Lung microvascular endothelial cell (primary cell): Measurements from ENCODE around the gene AHNAK2. TPM values are rescaled to one million over a fixed set of nuclear protein-coding genes. Genes with fewer than 3 reads are reported as not detected.

ENCODE experiments used
- DNase-seq, 2 donors: peaks; one replicate each; pipeline versions ENCODE4 v3.0.0 to v3.0.0-alpha.2; 2010; ENCODE audit warnings: low read depth in 2 of 2
- total RNA-seq: library from RNA; depleted of rRNA; stranded (reverse); fragments of >200 nt; gene quantifications from 2 replicates; pipeline ENCODE4 v1.2.1, GENCODE V29; 2014

The AHNAK2 gene
- total RNA-seq, 1 donor from 2014 or later: 6.0 TPM

DNA sequence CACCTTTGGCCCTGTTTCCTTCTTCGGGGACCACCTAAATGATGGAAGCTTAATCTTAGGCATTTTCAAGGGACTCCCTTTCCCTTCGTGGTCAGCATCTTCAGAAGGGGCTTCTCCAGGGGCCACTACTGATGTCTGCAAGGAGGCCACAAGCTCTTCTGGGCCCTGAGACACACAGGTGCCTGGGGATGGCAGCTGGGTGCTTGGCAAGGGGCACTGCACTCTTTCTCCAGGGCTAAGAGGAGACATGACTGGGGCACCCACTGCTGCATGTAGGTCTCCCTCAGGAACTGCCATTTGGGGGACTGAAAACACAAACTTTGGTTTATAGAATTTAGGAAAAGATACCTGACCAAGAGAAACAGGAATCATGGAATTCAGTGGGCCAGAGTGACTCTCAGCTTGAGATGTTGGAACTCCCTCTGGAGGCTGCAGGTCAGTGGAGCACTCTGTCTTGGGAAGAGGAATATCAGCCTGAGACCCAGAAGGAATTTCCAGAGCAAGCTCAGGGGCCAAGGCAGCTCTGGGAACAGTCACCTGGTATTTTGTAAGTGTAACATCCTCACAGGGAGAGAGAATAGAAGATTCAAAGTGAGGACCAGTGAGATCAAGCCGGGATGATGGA lies 37.5 kb downstream of the AHNAK2 start:
- DNase-seq: no peak

DNA sequence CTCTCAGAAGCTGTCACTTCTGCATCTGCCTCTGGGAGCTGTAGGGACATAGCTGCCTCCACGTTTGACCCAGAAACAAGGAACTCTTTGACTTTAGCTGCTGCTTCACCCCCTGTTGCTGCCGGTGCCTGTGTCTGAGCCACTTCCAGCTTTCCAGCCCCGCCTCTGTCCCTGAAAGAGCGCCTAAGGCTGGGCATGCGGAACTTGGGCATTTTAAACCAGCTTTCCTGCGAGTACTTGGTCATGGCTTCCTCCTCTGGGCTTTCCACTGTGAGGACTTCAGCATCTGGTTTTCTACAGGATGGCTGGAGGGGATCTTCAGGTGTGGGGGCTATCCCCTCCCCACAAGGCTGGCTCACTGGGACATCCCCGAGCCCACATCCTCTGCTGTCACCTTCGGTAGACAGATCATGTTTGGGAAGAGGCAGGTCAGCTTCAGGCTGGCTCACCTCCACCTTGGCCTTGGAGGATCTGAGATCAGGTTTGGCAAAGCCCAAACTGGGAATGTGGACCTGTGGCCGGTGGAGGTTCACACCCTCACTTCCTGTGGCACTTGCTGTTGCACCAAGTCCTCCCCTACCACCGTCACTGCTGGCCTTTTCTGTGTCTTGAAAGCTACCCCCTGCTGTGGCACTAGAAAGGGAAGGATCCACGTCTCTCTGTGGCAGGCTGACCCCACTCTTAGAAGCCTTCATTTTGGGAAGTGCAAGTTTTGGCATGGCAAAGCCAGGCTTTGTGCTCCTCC lies 38.3 kb downstream of the AHNAK2 start:
- DNase-seq: no peak

DNA sequence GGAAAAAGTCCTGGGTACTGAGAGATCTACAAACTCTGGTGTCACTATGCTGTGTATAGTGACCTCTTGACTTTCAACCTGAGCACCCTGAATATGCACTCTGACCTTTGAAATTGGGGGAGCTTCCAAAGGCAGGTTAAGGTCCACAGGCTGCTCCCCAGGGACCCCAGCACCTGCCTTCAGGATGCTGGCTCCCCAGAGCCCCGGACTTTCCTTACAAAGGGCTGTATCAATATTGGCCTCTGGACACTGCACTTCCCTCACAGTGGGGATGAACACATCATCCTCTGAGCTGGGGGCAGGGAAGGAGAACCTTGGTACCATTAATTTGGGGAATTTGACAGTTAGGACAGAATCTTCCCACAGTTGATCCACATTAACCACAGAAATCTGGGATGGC lies 39.2 kb downstream of the AHNAK2 start:
- DNase-seq: no peak

DNA sequence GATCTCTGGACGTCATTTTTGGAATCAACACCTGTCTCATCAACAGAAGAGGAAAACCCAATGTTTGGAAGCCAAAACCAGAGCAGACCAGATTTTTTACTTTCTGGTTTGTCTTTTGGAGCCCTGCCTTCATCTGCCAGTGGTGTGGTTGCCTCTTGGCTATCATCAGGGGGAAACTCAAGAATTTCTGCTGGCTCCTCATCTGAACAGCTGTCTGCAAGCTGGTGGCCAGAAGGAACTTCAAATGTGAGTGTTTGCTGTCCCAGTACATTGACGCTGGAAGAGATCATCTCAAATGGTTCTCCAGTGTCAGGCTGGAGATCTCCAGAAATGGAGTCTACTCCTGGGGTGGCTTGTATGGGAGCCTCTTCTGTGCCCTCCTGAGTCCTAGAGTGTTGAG lies 39.7 kb downstream of the AHNAK2 start:
- DNase-seq: no peak

DNA sequence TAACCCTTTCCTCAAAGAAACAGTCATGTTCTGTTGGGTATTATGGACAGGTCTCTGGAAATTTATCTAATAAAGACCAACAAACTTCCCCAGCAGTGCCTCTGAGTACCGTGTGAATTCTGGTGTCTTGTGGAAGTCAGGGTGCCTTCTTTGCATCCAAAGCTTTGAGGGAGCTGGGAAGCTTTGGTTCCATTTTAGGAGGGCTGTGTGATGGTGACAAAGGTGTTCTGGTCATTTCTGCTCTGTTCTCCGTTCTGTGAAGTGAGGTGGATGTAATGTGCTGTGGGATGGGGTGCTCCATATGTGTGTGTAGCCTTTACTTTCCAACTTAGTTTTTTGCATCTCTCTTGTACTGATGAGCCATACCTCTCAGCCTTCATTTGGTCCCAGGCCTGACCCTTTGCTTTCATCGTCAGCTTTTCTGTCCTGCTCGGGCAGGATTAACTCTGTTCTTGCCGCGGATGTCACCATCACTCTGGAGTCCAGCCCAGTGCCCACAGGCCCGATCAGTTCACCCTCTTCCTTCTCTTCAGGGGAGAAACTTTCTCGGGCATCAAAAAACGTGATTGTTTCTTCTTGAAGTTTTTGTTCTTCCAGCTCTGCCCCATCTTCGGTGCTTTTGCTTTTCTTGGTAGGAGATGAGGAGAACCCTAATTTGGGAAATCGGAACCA lies 40.3 kb downstream of the AHNAK2 start:
- DNase-seq: no peak

- DNase-seq: no peak
These were observed 41.0 kb downstream of the AHNAK2 start for GRCh38 chr14:104937161-104937560.

DNA sequence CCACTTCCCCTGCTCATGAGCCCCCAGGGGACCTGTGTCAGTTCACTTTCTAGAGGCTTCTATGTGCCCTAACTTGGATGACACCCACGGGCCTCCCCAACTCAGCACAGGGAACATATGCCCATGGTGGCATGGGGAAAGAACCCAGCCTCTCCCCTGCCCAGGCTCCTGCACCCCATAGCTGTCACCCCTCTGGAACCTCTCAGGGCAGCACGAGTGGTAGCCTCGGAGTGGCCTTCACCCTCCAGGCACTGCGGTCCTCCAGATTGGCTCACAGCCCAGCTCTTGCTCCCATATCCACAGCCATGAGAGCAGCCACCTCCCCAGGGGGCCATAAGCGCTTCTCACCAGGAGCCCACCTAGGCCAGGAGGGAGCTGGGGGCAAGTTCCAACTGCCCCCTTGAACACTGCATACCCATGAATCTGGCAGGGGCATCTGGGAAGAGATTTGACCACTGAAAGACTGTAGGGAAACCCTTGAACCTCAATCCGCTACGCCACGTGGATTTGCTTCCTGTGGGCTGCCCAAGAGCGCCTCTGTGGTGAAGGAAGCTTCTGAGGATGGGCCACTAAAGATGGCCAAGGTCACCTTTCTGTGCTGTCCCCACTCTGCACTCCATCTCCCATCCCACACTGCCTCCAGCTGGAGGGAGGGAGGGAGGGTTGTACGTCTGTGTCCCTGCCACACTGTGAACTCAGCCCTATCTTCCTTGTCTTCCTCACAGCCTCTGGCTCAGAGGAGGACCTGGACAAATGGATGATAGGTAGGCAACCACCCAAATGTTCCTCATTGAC lies 41.6 kb downstream of the AHNAK2 start:
- no peak for DNase-seq

DNA sequence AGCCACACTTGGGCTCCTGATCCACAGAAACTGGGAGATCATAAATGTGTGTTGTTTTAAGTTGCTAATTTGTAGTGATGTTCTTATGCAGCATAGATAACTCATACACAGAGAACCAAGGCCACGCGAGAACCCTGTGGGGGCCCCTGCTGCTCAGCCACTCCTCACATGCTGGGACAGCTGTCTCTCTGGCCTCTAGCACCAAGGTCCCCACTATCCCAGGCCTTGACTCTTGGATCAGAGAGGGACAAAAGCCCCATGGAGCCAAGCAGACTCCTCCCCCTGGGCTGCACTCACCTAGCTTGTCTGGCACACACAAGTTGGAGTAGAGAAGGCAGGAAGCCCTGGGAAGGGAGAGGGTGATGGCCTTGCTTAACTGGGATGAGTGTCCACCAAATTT lies 42.2 kb downstream of the AHNAK2 start:
- DNase-seq: no peak

DNA sequence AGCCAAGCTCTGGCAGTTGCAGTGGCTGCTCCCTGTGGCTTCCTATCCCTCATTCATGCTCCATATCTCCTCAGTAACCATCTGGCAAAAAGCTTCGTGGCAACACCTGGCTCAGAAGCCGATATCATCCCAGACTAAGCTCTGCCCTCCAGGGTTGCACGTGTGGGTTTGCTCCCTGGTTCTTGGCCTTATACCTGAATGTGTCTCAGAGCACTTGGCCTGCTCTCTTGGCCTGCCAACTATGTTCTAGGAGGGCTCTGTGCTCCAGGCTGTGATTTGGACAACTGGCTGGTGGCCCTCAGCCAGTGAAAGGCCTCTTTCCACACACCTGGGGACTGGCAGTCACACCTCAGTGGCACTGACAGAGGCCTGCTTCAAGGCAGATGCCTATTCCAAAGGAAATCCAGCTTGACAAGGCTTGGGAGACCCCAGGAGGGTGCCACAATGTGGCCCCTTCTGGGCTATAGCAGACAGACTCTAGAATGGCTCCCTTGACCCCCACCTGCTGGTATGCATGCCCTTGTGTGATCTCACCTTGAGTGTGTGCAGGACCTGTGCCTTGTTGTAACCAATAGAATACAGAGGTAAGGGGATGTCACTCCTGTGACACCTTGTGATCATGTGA lies 43.0 kb downstream of the AHNAK2 start:
- no peak for DNase-seq

DNA sequence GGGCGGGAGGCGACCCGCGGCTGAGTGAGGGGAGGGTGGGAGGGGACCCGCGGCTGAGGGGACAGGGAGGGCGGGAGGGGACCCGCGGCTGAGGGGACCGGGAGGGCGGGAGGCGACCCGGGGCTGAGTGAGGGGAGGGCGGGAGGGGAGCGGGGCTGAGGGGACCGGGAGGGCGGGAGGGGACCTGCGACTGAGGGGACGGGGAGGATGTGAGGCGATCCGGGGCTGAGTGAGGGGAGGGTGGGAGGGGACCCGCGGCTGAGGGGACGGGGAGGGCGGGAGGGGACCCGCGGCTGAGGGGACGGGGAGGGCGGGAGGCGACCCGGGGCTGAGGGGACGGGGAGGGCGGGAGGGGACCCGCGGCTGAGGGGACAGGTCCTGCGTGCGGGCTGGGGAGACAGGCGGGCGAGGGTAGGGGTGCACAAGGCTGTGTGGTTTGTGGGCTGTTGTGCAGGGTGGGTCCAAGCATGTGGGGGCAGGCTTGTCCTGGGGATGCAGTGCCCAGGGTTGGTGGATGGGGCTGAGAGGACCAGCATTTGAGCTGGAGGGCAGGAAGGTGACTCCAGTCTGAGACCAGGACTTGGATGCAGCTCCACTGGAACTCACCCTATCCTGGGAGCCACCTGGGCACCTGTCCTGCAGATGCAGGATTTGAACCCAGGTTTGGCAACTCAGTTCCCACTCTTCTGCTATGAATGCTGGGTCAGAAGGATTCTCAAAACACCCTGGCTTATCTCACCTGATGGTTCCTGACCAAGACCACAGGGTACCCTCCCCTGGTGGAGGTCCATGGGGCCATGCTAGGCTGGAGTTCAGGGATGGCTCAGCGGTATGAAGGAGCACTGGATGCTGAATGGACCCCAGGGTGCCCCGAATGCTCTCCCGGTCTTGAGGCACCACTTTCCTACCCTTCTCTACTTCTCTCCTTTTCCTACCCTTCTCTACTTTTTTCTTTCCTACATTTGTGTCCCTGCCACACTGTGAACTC lies 44.1 kb downstream of the AHNAK2 start:
- no peak for DNase-seq

GRCh38 chr14:104932676-104933631 lies 45.2 kb downstream of the AHNAK2 start:
- peak; percentile 71 to 81 for DNase-seq

DNA sequence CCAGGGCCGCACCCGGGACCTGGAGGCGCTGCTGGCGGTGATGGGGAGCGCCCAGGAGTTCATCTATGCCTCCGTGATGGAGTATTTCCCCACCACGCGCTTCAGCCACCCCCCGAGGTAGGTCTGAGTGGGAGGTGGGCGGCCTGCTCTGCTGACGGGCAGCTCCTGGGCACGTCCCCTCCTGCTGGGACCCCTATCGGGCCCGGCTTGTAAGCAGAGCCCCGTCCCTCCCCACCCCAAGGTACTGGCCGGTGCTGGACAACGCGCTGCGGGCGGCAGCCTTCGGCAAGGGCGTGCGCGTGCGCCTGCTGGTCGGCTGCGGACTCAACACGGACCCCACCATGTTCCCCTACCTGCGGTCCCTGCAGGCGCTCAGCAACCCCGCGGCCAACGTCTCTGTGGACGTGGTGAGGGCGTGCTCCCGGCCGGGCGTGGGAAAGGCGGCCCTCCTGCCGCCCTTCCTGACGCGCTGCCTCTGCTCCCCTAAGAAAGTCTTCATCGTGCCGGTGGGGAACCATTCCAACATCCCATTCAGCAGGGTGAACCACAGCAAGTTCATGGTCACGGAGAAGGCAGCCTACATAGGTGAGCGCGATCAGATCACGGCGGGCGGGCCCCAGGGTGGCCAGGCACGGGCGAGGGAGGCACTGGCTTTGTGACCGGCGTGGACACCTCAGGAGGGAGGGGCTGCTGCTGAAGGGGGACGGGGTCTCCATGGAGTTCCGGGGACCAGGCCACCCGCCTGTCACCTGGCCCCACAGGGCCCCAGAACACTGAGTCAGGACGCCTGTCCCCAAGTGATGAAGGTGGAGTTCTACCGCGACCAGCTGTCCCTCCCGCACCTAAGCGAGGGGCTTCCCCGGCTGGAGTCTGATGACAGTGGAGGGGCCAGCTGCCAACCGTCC lies 46.2 kb downstream of the AHNAK2 start:
- DNase-seq: no peak

DNA sequence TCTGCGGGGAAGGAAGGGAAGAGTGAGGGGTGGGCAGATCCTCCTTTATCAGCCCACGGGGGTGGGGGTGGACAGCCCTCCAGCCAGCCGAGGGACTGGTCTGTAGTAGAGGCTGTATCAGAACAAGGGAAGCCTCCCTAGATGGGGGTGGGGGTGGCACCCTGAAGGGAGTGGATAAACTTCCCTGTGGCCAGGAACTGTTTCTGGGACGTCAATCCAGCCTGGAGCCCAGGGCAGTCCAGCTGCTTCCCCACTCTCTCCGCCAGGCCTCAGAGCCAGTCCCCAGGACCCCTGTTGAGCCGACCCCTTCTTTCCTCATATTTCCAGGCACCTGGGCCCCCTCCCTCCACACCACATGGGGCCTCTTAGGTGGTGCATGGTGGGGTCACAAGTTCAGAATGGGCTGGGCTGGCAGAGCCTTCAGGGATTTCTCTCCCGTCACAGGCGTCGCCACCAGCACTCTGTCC lies 46.8 kb downstream of the AHNAK2 start:
- no peak for DNase-seq

DNA sequence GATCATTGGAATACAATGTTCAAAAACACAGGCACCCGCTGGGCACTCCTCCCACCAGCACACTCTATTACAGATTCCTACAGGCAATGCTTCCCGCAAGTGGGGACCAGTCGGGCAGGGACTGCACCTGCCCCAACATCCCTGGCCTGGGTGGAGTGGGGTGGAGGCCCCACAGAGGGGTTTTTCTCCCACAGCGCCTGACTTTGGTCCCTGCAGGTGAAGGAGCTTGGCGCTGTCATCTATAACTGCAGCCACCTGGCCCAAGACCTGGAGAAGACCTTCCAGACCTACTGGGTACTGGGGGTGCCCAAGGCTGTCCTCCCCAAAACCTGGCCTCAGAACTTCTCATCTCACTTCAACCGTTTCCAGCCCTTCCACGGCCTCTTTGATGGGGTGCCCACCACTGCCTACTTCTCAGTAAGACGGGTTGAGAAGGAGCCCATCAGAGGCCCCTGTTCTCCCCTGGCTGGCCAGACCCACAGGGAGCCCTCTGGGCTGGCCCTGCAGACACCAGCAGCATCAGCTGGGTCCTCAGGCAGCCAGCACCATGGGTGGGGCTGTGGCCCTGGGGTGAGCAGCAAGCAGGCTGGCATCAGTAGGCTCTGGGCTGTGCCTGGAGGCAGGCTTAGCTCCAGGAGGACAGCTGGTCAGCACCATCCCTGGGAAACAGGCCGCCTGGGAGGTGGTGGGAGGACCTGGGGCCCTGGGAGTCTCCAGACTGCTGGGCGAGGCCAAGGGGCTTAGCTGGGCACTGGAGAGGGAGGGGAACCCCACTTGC lies 47.5 kb downstream of the AHNAK2 start:
- no peak for DNase-seq

GRCh38 chr14:104929268-104930230 lies 48.6 kb downstream of the AHNAK2 start:
- no peak for DNase-seq
